ENCODE measurements around the gene BCLAF1.

GRCh38 chr6:136312975-136313374, 23.3 kb upstream of the BCLAF1 start:
- no peak for TF ChIP-seq YY1 (IDR thresholded peaks at IDR 0.05; ENCODE audit: extremely low read depth, insufficient replicate concordance, low read depth, low read length)
- TF ChIP-seq, protein P1, sequence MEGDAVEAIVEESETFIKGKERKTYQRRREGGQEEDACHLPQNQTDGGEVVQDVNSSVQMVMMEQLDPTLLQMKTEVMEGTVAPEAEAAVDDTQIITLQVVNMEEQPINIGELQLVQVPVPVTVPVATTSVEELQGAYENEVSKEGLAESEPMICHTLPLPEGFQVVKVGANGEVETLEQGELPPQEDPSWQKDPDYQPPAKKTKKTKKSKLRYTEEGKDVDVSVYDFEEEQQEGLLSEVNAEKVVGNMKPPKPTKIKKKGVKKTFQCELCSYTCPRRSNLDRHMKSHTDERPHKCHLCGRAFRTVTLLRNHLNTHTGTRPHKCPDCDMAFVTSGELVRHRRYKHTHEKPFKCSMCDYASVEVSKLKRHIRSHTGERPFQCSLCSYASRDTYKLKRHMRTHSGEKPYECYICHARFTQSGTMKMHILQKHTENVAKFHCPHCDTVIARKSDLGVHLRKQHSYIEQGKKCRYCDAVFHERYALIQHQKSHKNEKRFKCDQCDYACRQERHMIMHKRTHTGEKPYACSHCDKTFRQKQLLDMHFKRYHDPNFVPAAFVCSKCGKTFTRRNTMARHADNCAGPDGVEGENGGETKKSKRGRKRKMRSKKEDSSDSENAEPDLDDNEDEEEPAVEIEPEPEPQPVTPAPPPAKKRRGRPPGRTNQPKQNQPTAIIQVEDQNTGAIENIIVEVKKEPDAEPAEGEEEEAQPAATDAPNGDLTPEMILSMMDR (IDR thresholded peaks at IDR 0.05 in 2 of 3, conservative IDR thresholded peaks at IDR 0.05 in 1 of 3; ENCODE audit: borderline replicate concordance in 1 of 3, insufficient read depth in 1 of 3, low read depth in 2 of 3, low read length in 2 of 3): no peak
- TF ChIP-seq CEBPB (IDR thresholded peaks at IDR 0.05; ENCODE audit: low read depth): no peak
- no peak for TF ChIP-seq POLR2AphosphoS5 (IDR thresholded peaks at IDR 0.05; ENCODE audit: low read depth, low read length)
- TF ChIP-seq, protein P2, sequence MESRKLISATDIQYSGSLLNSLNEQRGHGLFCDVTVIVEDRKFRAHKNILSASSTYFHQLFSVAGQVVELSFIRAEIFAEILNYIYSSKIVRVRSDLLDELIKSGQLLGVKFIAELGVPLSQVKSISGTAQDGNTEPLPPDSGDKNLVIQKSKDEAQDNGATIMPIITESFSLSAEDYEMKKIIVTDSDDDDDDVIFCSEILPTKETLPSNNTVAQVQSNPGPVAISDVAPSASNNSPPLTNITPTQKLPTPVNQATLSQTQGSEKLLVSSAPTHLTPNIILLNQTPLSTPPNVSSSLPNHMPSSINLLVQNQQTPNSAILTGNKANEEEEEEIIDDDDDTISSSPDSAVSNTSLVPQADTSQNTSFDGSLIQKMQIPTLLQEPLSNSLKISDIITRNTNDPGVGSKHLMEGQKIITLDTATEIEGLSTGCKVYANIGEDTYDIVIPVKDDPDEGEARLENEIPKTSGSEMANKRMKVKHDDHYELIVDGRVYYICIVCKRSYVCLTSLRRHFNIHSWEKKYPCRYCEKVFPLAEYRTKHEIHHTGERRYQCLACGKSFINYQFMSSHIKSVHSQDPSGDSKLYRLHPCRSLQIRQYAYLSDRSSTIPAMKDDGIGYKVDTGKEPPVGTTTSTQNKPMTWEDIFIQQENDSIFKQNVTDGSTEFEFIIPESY (IDR thresholded peaks at IDR 0.05; ENCODE audit: extremely low read depth, insufficient replicate concordance, low read length): no peak
- no peak for TF ChIP-seq REST (IDR thresholded peaks at IDR 0.05; ENCODE audit: low read depth)
- TF ChIP-seq ATF3 (IDR thresholded peaks at IDR 0.05): no peak
- TF ChIP-seq EGR1 (IDR thresholded peaks at IDR 0.05; ENCODE audit: low read depth): no peak
- no peak for TF ChIP-seq EZH2 (IDR thresholded peaks at IDR 0.05)
- TF ChIP-seq POLR2A (IDR thresholded peaks at IDR 0.05; ENCODE audit: borderline replicate concordance, extremely low read depth, insufficient read depth, insufficient read length): no peak

All from HCT116 (cell line).